KMS-11 (cell line): ENCODE data around the gene UBE2G2.

ENCODE experiments used
- H2AFZ ChIP-seq: fragments of 200-600 bp; sonication (generic); 2 replicates; pipeline ENCODE4 v1.6.1; 2016; ENCODE audit warnings: antibody characterized with exemption, mixed run types, low read depth
- H3K27ac ChIP-seq: fragments of 200-600 bp; sonication (generic); 2 replicates; pipeline ENCODE4 v1.6.1; 2016; ENCODE audit warnings: mild to moderate bottlenecking, mixed run types
- H3K27me3 ChIP-seq: fragments of 200-600 bp; sonication (generic); 2 replicates; pipeline ENCODE4 v1.6.1; 2017; ENCODE audit warnings: mild to moderate bottlenecking, low read depth, mixed run types, moderate library complexity; ENCODE audit not compliant: insufficient read depth
- H3K36me3 ChIP-seq: fragments of 200-600 bp; sonication (generic); 2 replicates; pipeline ENCODE4 v1.6.1; 2017; ENCODE audit warnings: mild to moderate bottlenecking, mixed run types; ENCODE audit not compliant: insufficient read depth
- H3K4me1 ChIP-seq: fragments of 200-600 bp; sonication (generic); 2 replicates; pipeline ENCODE4 v1.6.1; 2016; ENCODE audit warnings: mild to moderate bottlenecking, low read depth, mixed run types; ENCODE audit not compliant: poor library complexity, severe bottlenecking
- H3K4me2 ChIP-seq: fragments of 200-600 bp; sonication (generic); 2 replicates; pipeline ENCODE4 v1.7.0; 2016; ENCODE audit warnings: mild to moderate bottlenecking, mixed run types
- H3K4me3 ChIP-seq: fragments of 200-600 bp; sonication (generic); IDR thresholded peaks from 2 replicates; pipeline ENCODE4 v1.6.1; 2017; ENCODE audit warnings: low read depth, low read length, mixed read lengths; ENCODE audit not compliant: insufficient read depth
- H3K79me2 ChIP-seq: fragments of 200-600 bp; sonication (generic); 2 replicates; pipeline ENCODE4 v1.6.1; 2016; ENCODE audit warnings: low read depth, mixed run types; ENCODE audit not compliant: insufficient read depth
- H3K9ac ChIP-seq: fragments of 200-600 bp; sonication (generic); 2 replicates; pipeline ENCODE4 v1.6.1; 2016; ENCODE audit warnings: mild to moderate bottlenecking, mixed run types
- H4K20me1 ChIP-seq: fragments of 200-600 bp; sonication (generic); 2 replicates; pipeline ENCODE4 v1.6.1; 2016; ENCODE audit warnings: mild to moderate bottlenecking, mixed run types; ENCODE audit not compliant: insufficient read depth
- TF ChIP-seq, protein P1 (sequence below): fragments of 200-600 bp; sonication (generic); conservative IDR thresholded peaks from 2 replicates; pipeline ENCODE4 v1.6.1; 2017; ENCODE audit warnings: low read depth, mild to moderate bottlenecking, antibody characterized with exemption, low read length, moderate library complexity, mixed read lengths

The UBE2G2 gene

DNA sequence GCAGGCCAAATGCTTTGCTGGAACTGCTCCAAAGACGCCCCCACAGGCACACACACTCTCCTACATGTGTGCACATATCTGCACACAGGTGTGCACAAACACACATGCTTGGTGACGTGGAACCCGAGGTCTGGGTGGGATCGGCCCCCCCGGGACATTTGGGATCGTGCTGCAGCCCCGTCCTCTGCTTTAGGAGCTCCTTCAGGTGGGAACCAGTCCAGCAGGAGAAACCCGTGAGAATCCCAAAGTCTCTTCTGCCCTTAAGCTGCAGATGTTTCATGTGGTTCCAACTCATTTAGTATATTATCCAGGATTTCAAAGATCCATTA lies 38.6 kb downstream of the UBE2G2 start:
- no peak overlapping the region for H3K27ac ChIP-seq
- H2AFZ ChIP-seq = no peak overlapping the region
- no peak overlapping the region for H3K4me2 ChIP-seq
- no peak overlapping the region for H3K9ac ChIP-seq
- peaks cover 30% of the 10 kb centered on the region; the same call in 1 of the 2 replicates for H3K27me3 ChIP-seq
- peaks cover 20% of the 10 kb centered on the region for H3K4me1 ChIP-seq
- no peak overlapping the region for H3K4me3 ChIP-seq
- TF ChIP-seq, protein P1, sequence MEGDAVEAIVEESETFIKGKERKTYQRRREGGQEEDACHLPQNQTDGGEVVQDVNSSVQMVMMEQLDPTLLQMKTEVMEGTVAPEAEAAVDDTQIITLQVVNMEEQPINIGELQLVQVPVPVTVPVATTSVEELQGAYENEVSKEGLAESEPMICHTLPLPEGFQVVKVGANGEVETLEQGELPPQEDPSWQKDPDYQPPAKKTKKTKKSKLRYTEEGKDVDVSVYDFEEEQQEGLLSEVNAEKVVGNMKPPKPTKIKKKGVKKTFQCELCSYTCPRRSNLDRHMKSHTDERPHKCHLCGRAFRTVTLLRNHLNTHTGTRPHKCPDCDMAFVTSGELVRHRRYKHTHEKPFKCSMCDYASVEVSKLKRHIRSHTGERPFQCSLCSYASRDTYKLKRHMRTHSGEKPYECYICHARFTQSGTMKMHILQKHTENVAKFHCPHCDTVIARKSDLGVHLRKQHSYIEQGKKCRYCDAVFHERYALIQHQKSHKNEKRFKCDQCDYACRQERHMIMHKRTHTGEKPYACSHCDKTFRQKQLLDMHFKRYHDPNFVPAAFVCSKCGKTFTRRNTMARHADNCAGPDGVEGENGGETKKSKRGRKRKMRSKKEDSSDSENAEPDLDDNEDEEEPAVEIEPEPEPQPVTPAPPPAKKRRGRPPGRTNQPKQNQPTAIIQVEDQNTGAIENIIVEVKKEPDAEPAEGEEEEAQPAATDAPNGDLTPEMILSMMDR = no peak
- H3K36me3 ChIP-seq = no peaks in the 10 kb centered on the region
- no peaks in the 10 kb centered on the region for H3K79me2 ChIP-seq
- no peaks in the 10 kb centered on the region for H4K20me1 ChIP-seq

- Histone ChIP-seq H3K9ac (no peak overlapping the region), H3K4me1 (peaks cover 20% of the 10 kb centered on the region), H2AFZ (no peak overlapping the region), H3K27me3 (peaks cover 35% of the 10 kb centered on the region; the same call in 1 of the 2 replicates), H3K4me2 (no peak overlapping the region), H3K79me2 (no peaks in the 10 kb centered on the region), H4K20me1 (no peaks in the 10 kb centered on the region), H3K36me3 (no peaks in the 10 kb centered on the region), H3K27ac (no peak overlapping the region), H3K4me3 (no peak overlapping the region)
- TF ChIP-seq, protein P1 = no peak
Measured at GRCh38 chr21:44762221-44763049, 39.2 kb downstream of the UBE2G2 start.

GRCh38 chr21:44761747-44762208 lies 39.8 kb downstream of the UBE2G2 start:
- H3K79me2 ChIP-seq = no peaks in the 10 kb centered on the region
- TF ChIP-seq, protein P1 = no peak
- no peaks in the 10 kb centered on the region for H3K36me3 ChIP-seq
- H3K4me1 ChIP-seq = peaks cover 20% of the 10 kb centered on the region
- H2AFZ ChIP-seq = no peak overlapping the region
- H3K27me3 ChIP-seq = peaks cover 41% of the 10 kb centered on the region; the same call in 1 of the 2 replicates
- no peak overlapping the region for H3K27ac ChIP-seq
- no peak overlapping the region for H3K4me2 ChIP-seq
- no peak overlapping the region for H3K9ac ChIP-seq
- no peaks in the 10 kb centered on the region for H4K20me1 ChIP-seq
- H3K4me3 ChIP-seq = no peak overlapping the region

- Histone ChIP-seq H3K27ac (no peak overlapping the region), H3K4me3 (no peak overlapping the region), H3K79me2 (no peaks in the 10 kb centered on the region), H3K9ac (no peak overlapping the region), H2AFZ (no peak overlapping the region), H3K27me3 (peaks cover 47% of the 10 kb centered on the region), H4K20me1 (no peaks in the 10 kb centered on the region), H3K4me1 (peaks cover 16% of the 10 kb centered on the region), H3K4me2 (no peak overlapping the region), H3K36me3 (no peaks in the 10 kb centered on the region)
- TF ChIP-seq, protein P1 = peak; percentile 62
Measured at GRCh38 chr21:44761011-44761729, 40.5 kb downstream of the UBE2G2 start.
